NCI-H2029 (cell line): ENCODE data around the gene SOCS3.

Experiments used
- DNase-seq: peaks from one replicate; lab custom pipeline; 2025; lab: John Stamatoyannopoulos, UW

The SOCS3 gene

GRCh38 chr17:78307887-78308638, 51.8 kb downstream of the SOCS3 start:
- DNase-seq = no peak

DNA sequence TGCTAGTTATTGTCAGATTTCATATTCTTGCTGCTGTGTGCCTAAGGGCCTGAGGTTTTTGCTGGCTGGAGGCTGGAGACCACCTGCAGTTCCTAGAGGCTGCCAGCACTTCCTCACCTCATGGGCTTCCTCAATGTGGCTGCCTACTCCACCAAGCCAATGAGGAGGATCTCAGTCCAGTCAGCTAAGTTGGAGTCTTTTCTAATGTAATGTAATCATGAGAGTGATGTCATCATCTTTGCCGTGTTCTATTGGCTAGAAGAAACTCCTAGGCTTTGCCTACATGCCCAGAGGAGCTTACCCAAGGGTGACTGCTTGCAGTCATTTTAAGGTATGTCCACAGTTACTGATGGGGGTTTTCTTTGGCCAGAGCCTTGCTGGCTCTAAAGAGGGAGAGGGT, 53.0 kb downstream of the SOCS3 start:
- DNase-seq = no peak
